PC-9 (cell line): Measurements from ENCODE around the gene ATP11A. TPM values are rescaled to one million over a fixed set of nuclear protein-coding genes. Genes with fewer than 3 reads are reported as not detected.

Experiments
- BruUV-seq: library from RNA; stranded (reverse); fragments of 400-500 nt; replicated peaks from 2 replicates; lab custom pipeline; 2021; lab: Mats Ljungman, UMichigan
- CTCF ChIA-PET: fragments of 300-600 bp; sonication (Branson Sonifier 250); formaldehyde crosslinking; loops from one replicate; lab custom pipeline; 2022; ENCODE audit warnings: antibody characterized with exemption; lab: Charles Lee
- POLR2A ChIA-PET: fragments of 300-600 bp; sonication (Branson Sonifier 250); formaldehyde crosslinking; loops from one replicate; lab custom pipeline; 2022; ENCODE audit warnings: antibody characterized with exemption; ENCODE audit not compliant: unreplicated experiment; lab: Charles Lee
- DNase-seq, 2 experiments: peaks; one replicate each; pipeline versions ENCODE4 v3.0.0 to v3.0.0-alpha.2; 2015 to 2022; ENCODE audit warnings: mixed read lengths in 1 of 2
- H2AFZ ChIP-seq: fragments of 200-600 bp; sonication (generic); 2 replicates; pipeline ENCODE4 v1.8.1; 2017; ENCODE audit warnings: antibody characterized with exemption
- H3F3A ChIP-seq: fragments of 200-600 bp; sonication (generic); 2 replicates; pipeline ENCODE4 v1.8.1; 2017; ENCODE audit warnings: antibody characterized with exemption, mild to moderate bottlenecking, low read depth; ENCODE audit not compliant: insufficient read depth
- H3K27ac ChIP-seq: fragments of 200-600 bp; sonication (generic); 2 replicates; pipeline ENCODE4 v1.6.1; 2016; ENCODE audit warnings: mixed run types
- H3K27me3 ChIP-seq: fragments of 200-600 bp; sonication (generic); 2 replicates; pipeline ENCODE4 v1.6.1; 2016; ENCODE audit warnings: low read depth, mixed run types; ENCODE audit not compliant: insufficient read depth
- H3K36me3 ChIP-seq: fragments of 200-600 bp; sonication (generic); 2 replicates; pipeline ENCODE4 v1.6.1; 2016; ENCODE audit warnings: low read depth, mixed run types
- H3K4me1 ChIP-seq: fragments of 200-600 bp; sonication (generic); replicated peaks from 2 replicates; pipeline ENCODE4 v1.6.1; 2016; ENCODE audit warnings: mixed run types; ENCODE audit not compliant: insufficient read depth
- H3K4me2 ChIP-seq: fragments of 200-600 bp; sonication (generic); 2 replicates; pipeline ENCODE4 v1.6.1; 2017; ENCODE audit warnings: mixed run types
- H3K4me3 ChIP-seq: fragments of 200-600 bp; sonication (generic); 2 replicates; pipeline ENCODE4 v1.6.1; 2016; ENCODE audit warnings: mixed run types
- H3K79me2 ChIP-seq: fragments of 200-600 bp; sonication (generic); 2 replicates; pipeline ENCODE4 v1.6.1; 2017; ENCODE audit warnings: low read depth, mixed run types
- H3K9me2 ChIP-seq: fragments of 200-600 bp; sonication (generic); 2 replicates; pipeline ENCODE4 v1.8.1; 2017; ENCODE audit warnings: mild to moderate bottlenecking; ENCODE audit not compliant: insufficient read depth
- H3K9me3 ChIP-seq: fragments of 200-600 bp; sonication (generic); 2 replicates; pipeline ENCODE4 v1.8.1; 2016; ENCODE audit warnings: low read depth; ENCODE audit not compliant: insufficient read depth
- H4K20me1 ChIP-seq: fragments of 200-600 bp; sonication (generic); 2 replicates; pipeline ENCODE4 v1.8.1; 2017; ENCODE audit not compliant: insufficient read depth
- EZH2 ChIP-seq: fragments of 200-600 bp; sonication (generic); IDR thresholded peaks from 2 replicates; pipeline ENCODE4 v1.8.0; 2017; ENCODE audit warnings: antibody characterized with exemption, low read depth
- intact Hi-C: fragments of 100-400 bp; cut with micrococcal nuclease; formaldehyde crosslinking; loops from one replicate; pipeline ENCODE4 v1.10.0; 2022; ENCODE audit not compliant: unreplicated experiment
- total RNA-seq: library from RNA; stranded (reverse); gene quantifications from 2 replicates; pipeline ENCODE4 v1.2.3, GENCODE V29; 2021
- TF ChIP-seq, protein P1 (sequence below): fragments of 200-600 bp; sonication (generic); conservative IDR thresholded peaks from 2 replicates; pipeline ENCODE4 v1.6.1; 2017; ENCODE audit warnings: mixed run types, antibody characterized with exemption, mild to moderate bottlenecking, moderate library complexity

Gene ATP11A
- total RNA-seq, 1 experiment from 2014 or later, result 92.2 TPM

GRCh38 chr13:112687836-112688559 lies 1.8 kb upstream of the ATP11A start:
- H3K4me3 ChIP-seq, result no peak overlapping the region
- no peaks in the 10 kb centered on the region for H3K36me3 ChIP-seq
- no peak for DNase-seq
- peaks cover 26% of the 10 kb centered on the region for H3K79me2 ChIP-seq
- H3K27me3 ChIP-seq, result no peaks in the 10 kb centered on the region
- peaks cover 29% of the 10 kb centered on the region for H3F3A ChIP-seq
- ChIA-PET CTCF (no interaction called here), POLR2A (no interaction called here)
- H3K27ac ChIP-seq, result no peak overlapping the region
- BruUV-seq, result no TSS peak
- peaks cover 8% of the 10 kb centered on the region for H4K20me1 ChIP-seq
- H3K9me3 ChIP-seq, result no peaks in the 10 kb centered on the region
- no peak overlapping the region for H3K4me2 ChIP-seq
- H3K9me2 ChIP-seq, result no peaks in the 10 kb centered on the region
- H2AFZ ChIP-seq, result no peak overlapping the region
- H3K4me1 ChIP-seq, result peaks cover 35% of the 10 kb centered on the region
- intact Hi-C loops, result no loop called here
- TF ChIP-seq, protein P1, sequence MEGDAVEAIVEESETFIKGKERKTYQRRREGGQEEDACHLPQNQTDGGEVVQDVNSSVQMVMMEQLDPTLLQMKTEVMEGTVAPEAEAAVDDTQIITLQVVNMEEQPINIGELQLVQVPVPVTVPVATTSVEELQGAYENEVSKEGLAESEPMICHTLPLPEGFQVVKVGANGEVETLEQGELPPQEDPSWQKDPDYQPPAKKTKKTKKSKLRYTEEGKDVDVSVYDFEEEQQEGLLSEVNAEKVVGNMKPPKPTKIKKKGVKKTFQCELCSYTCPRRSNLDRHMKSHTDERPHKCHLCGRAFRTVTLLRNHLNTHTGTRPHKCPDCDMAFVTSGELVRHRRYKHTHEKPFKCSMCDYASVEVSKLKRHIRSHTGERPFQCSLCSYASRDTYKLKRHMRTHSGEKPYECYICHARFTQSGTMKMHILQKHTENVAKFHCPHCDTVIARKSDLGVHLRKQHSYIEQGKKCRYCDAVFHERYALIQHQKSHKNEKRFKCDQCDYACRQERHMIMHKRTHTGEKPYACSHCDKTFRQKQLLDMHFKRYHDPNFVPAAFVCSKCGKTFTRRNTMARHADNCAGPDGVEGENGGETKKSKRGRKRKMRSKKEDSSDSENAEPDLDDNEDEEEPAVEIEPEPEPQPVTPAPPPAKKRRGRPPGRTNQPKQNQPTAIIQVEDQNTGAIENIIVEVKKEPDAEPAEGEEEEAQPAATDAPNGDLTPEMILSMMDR, result no peak
- TF ChIP-seq EZH2, result no peak

GRCh38 chr13:112688560-112689302 lies 1.1 kb upstream of the ATP11A start:
- Histone ChIP-seq H3K9me3 (no peaks in the 10 kb centered on the region), H3K79me2 (peaks cover 33% of the 10 kb centered on the region), H3K9me2 (no peaks in the 10 kb centered on the region), H3F3A (peaks cover 33% of the 10 kb centered on the region), H3K4me2 (peak overlapping the region; percentile 89), H3K27ac (no peak overlapping the region), H4K20me1 (peaks cover 14% of the 10 kb centered on the region), H2AFZ (peak overlapping the region; percentile 88), H3K36me3 (no peaks in the 10 kb centered on the region), H3K4me3 (peak overlapping the region; percentile 97; the same call in 1 of the 2 replicates), H3K27me3 (no peaks in the 10 kb centered on the region), H3K4me1 (peaks cover 42% of the 10 kb centered on the region)
- CTCF ChIA-PET, result interaction anchor here (0.5 kb wide), 1 partner anchor 23 kb away, joined by 3 read pairs; no protein-coding TSS in a partner anchor
- BruUV-seq, result no TSS peak
- TF ChIP-seq EZH2, result no peak
- TF ChIP-seq, protein P1, result no peak
- POLR2A ChIA-PET, result no interaction called here
- intact Hi-C loops, result loop anchor here (1.0 kb wide), 1 partner anchor 37 kb away; no protein-coding TSS in a partner anchor
- no peak for DNase-seq

- H3K27me3 ChIP-seq, result no peaks in the 10 kb centered on the region
- peak in 1 of 2 experiments; percentile 34 for DNase-seq
- 0 out of 2 replicates have a peak overlapping the region, but pooled peaks have one; percentile 13 for H3K27ac ChIP-seq
- peak overlapping the region; percentile 80 for H2AFZ ChIP-seq
- H3K9me2 ChIP-seq, result no peaks in the 10 kb centered on the region
- no peaks in the 10 kb centered on the region for H3K9me3 ChIP-seq
- peak overlapping the region; percentile 80 for H3K4me2 ChIP-seq
- ChIA-PET CTCF (no interaction called here), POLR2A (interaction anchor here (0.7 kb wide), 1 partner anchor 71 kb away, joined by 5 read pairs; no protein-coding TSS in a partner anchor)
- TF ChIP-seq EZH2, result no peak
- TF ChIP-seq, protein P1, result no peak
- H3F3A ChIP-seq, result peaks cover 44% of the 10 kb centered on the region
- H4K20me1 ChIP-seq, result peaks cover 14% of the 10 kb centered on the region
- peak overlapping the region; percentile 97 for H3K4me3 ChIP-seq
- H3K79me2 ChIP-seq, result peaks cover 50% of the 10 kb centered on the region
- H3K36me3 ChIP-seq, result no peaks in the 10 kb centered on the region
- H3K4me1 ChIP-seq, result peaks cover 55% of the 10 kb centered on the region
- BruUV-seq, result no TSS peak
- intact Hi-C loops, result no loop called here
Measured at GRCh38 chr13:112690283-112690929, 568 bp downstream of the ATP11A start.
